GM18498 (cell line): ENCODE data around the gene OPCML.

ENCODE experiments used
- ATAC-seq: cut with Tn5 transposase; IDR thresholded peaks from one replicate; pipeline ENCODE4 v1.9.1; 2021; ENCODE audit warnings: mild to moderate bottlenecking, moderate library complexity; ENCODE audit not compliant: unreplicated experiment

Gene OPCML

DNA sequence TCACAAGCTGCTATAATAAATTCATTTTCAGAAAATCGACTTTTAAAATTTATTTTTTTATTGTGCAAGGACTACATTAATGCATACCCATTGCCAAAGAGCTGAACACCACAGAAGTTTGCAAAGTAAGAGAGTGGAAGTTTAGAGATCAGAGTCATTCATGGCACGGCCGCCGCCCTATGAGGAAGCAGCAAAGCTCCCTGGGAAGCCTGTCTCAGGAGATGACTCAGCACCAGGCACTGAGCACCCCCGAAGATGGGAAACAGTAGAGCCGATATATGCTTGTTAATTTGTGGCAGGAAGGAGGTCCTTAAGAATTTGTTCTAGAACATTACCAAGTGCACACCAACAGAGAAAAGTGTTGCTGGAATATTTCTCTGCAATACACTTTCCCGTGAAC lies 693.7 kb downstream of the OPCML start:
- no peak for ATAC-seq

DNA sequence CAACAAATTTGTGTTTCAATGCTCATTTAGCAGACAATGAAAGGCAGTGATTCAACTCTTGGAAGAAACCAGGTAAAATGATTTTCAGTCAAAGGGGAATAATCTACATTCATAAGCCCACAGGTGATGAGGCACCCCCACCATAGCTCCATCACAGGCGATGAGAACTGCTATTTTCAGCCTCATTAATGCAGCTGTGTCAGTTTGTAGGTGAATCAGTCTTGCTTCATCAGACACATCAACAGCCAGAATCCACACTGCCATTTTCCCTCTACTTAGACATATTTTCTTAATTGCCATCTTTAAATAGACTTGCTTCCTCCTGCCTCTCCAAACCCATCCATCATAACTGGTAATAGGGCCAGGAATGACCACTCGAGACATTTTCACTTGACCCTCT lies 701.0 kb downstream of the OPCML start:
- ATAC-seq: no peak

- ATAC-seq: no peak
Observed at GRCh38 chr11:132824642-132825041, 707.7 kb downstream of the OPCML start.

GRCh38 chr11:132822276-132822675 lies 710.0 kb downstream of the OPCML start:
- no peak for ATAC-seq

- ATAC-seq: no peak
Observed at GRCh38 chr11:132821499-132821898, 710.8 kb downstream of the OPCML start.

GRCh38 chr11:132821014-132821413 lies 711.3 kb downstream of the OPCML start:
- ATAC-seq: no peak

GRCh38 chr11:132818951-132819350 lies 713.4 kb downstream of the OPCML start:
- no peak for ATAC-seq

- ATAC-seq: no peak
Observed at GRCh38 chr11:132817387-132817786, 714.9 kb downstream of the OPCML start.

- ATAC-seq: no peak
Observed at GRCh38 chr11:132814410-132814809, 717.9 kb downstream of the OPCML start.

GRCh38 chr11:132811649-132812048 lies 720.7 kb downstream of the OPCML start:
- ATAC-seq: no peak

DNA sequence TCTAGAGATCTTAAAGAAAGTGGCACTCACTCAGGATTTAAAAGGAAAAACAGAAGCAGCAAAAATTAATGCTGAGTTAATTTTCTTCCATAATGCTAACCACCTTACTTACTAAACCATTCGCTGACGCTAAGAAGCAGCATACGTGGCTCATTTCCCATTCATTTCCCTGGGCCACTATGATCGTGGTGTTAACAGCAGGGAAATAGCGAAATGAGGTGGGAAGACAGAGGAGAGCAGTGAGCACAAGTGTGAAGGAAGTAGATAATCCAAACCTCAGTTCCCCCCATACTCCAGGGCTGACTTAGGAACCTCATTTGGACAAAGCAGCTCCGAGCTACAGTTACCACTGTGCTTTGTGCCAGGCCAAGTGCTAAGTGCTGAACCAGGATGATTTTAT lies 723.2 kb downstream of the OPCML start:
- ATAC-seq: no peak

GRCh38 chr11:132804258-132804657 lies 728.0 kb downstream of the OPCML start:
- ATAC-seq: no peak

GRCh38 chr11:132803436-132803835 lies 728.9 kb downstream of the OPCML start:
- ATAC-seq: no peak

DNA sequence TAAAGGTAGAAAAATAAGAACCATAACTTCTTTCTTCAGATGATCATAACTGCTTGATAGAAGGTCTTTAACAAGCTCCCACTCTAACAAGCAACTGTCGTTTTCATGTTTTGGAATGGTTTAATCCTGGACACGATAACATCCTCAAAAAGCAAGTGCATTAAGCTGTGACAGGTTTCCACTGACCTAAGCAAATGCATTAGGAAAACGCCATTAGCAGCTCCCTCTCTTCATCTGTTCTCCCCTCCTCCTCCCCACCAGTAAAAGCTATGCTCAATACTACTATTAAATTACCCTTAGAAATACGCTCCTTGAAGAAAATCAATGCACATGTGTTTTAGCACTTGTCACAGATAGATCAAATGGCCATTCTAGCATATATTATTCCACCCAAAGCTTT lies 729.4 kb downstream of the OPCML start:
- ATAC-seq: no peak

DNA sequence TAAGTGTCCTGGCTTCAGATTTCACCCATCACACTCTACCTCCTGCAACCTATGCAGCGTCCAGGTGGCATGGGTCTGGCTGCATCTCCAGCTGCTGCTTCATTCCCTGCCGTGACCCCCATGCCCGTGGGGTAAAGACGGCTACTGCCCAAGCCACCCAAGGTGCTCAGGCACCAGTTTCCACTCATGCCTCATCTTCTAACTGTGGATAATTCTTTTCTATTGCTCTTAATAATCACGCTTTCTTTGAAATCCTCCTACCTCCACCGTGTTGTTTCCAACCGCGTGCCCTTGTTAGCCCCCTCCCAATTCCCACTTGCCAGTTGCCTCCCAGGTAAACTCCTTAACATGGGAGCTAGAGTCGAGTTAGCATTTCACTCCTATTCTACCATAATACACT lies 738.5 kb downstream of the OPCML start:
- ATAC-seq: no peak

DNA sequence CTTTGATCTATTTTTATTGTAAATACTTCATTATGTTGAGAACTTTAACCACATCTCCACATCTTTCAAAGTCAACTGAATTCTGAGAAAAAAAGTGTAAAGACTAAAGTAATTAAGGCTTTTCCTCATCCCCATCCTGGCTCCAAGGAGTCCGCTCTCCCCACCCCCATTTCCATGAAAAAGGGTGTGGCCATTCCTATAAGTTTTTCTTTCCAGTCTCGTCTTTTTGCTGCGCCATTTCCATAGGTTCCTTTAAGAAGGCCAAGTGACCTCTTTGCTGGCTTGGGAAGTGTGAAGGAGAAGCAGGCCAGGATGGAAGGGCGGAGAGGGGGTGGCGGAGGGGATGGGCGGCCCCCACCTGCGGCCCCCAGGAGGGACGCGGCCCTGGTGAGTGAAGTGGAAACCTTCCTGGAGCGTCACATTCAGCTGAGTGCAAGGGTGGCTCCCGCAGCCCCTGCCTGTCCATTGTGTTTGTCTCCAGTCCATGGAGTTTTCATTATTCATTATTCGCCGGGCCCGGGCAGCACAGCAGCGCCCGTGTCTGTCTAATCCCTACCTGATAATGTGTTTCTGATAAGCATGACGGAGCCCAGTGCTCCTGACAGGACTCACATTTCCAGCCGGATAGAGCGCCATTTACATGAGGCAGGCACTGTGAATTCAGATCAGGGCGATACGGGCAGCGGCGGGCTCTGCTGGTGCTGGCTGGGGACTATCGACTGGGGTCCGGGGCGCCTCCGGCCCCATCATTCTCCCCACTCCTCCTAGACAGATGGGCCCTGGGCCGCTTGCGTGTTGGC lies 739.8 kb downstream of the OPCML start:
- ATAC-seq: no peak

DNA sequence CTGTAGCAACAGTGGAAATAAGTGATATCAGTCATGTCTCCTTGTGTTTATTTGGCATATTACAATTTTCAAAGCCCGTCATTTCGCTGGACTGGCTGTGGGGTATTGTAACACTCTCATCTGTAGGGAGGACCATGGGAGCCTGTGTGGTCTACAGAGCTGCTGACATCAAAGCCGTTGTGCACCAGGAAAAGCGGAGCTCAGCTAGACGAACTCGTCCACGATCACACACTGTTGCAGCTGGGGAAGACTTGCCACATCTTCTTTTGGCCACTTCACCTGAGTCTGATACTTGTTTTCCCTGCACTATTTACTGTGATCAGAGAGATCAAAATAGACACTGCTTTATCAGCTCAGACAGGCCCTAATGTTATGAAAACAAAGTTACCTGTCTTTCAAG lies 741.3 kb downstream of the OPCML start:
- ATAC-seq: no peak

- ATAC-seq: no peak
Observed at GRCh38 chr11:132790466-132790865, 741.8 kb downstream of the OPCML start.

DNA sequence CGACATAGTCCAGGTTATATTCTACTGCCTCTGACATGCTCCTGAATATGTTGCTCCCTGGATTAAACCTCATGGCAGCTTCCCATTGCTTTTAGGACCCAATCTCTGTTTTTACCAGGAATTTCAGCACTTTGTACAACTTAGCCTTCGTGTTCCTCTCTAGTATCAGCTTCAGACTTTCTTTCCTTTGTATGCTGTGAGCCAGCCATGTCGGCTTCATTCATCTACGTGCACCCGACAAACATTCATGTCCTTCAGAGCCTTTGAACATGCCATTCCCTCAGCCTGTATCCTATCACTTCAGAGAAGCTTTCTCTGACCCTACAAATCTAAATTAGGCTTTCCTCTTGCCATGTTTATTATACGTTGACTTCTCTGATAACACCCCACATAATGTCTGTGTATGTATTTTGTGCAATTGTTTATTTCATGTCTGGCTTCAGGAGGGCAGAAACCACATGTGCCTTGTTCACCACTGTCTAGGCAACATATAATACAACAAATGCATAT lies 743.4 kb downstream of the OPCML start:
- ATAC-seq: no peak

DNA sequence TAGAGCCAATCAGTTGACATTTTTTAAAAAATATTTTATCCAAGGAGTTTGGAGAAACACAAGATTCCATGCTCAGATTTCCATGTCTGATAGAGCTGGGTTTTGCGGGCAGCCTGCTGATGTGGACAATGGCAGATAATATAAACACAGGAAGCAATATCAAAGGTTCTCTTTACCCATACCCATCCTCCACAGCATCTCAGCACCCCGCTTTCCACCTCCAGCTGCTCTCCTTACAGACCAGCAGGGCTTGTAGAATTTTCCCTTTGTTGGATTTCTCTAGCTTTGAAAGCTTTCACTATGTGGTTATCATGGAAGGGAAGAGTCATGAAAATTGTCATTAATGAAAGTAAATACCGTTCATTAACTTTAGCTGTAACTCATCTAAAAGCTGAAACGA lies 746.4 kb downstream of the OPCML start:
- ATAC-seq: no peak

- no peak for ATAC-seq
Observed at GRCh38 chr11:132784441-132784840, 747.9 kb downstream of the OPCML start.

DNA sequence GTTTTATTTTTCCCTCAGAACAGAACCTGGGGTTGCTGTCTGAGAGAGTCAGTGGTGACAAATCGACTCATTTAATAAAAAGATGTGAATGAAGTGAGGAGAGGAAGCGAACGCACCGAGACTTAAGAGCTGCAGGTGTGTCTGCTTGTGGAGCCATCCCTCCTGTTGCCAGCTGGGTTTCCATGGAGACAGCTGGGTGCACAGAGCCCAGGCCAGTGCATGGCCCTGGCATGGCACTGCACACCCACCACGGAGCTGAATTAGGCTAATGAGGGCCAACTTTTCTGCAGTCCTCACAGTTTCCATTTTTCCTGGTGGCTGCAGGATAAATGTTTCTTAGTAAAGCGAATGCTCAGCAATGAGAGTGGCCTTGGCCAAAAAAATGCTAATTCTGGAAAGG lies 750.2 kb downstream of the OPCML start:
- ATAC-seq: no peak

DNA sequence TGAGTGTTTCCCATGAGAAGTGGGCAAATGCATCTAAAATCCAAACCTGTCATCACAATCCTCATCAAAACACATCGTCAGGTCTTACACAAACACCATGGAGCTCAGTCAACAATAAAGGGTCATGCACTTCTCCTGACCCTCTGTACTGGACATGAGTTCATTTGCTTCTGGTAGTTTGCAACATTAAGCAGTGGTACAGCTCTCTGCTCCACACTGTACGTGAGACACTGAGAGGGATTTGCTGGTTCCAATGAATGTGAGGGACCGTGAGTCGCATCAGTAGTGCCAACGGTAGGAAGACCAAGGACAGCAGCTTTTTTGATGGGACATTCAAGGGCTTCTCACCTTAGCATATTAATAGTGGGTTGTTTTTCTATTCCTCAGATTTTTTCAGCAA lies 752.3 kb downstream of the OPCML start:
- no peak for ATAC-seq
